Activated T-cell treated with anti-CD3 and anti-CD28 coated beads, Interleukin-2, amount 50 U/mL, for 4 hours (primary cell): ENCODE measurements around the gene PPP2R5E. TPM values are rescaled to one million over a fixed set of nuclear protein-coding genes. Genes with fewer than 3 reads are reported as not detected.
"Not testable (repeated sequence)": the region's sequence is repeated elsewhere in the genome, so short reads cannot be mapped to it uniquely, and the experiment has no call there.

Source experiments
- ATAC-seq, 2 donors: fragments of 200-7000 bp; cut with Tn5 transposase; one replicate each; pipeline ENCODE4 v1.10.0; 2021
- DNase-seq: peaks from one replicate; pipeline ENCODE4 v3.0.0-alpha.2; 2020
- H3K27me3 Mint-ChIP-seq: one replicate; pipeline ENCODE4 v1.8.0; 2021; ENCODE audit warnings: low read depth, mixed read lengths
- H3K36me3 Mint-ChIP-seq: one replicate; pipeline ENCODE4 v1.8.0; 2022; ENCODE audit warnings: mixed read lengths; ENCODE audit not compliant: insufficient read depth
- H3K4me1 Mint-ChIP-seq: one replicate; pipeline ENCODE4 v1.8.0; 2021; ENCODE audit warnings: low read depth, mixed read lengths
- H3K4me3 Mint-ChIP-seq: one replicate; pipeline ENCODE4 v1.8.0; 2021; ENCODE audit warnings: mild to moderate bottlenecking, moderate library complexity, mixed read lengths
- H3K9me3 Mint-ChIP-seq: one replicate; pipeline ENCODE4 v1.8.0; 2021; ENCODE audit warnings: mixed read lengths
- total RNA-seq, 3 donors: library from RNA; stranded (reverse); gene quantifications; one replicate each; pipeline ENCODE4 v1.2.1, GENCODE V29; 2021

PPP2R5E gene
- total RNA-seq, 3 donors from 2014 or later: 49.3 to 51.1 (median 49.6) TPM

DNA sequence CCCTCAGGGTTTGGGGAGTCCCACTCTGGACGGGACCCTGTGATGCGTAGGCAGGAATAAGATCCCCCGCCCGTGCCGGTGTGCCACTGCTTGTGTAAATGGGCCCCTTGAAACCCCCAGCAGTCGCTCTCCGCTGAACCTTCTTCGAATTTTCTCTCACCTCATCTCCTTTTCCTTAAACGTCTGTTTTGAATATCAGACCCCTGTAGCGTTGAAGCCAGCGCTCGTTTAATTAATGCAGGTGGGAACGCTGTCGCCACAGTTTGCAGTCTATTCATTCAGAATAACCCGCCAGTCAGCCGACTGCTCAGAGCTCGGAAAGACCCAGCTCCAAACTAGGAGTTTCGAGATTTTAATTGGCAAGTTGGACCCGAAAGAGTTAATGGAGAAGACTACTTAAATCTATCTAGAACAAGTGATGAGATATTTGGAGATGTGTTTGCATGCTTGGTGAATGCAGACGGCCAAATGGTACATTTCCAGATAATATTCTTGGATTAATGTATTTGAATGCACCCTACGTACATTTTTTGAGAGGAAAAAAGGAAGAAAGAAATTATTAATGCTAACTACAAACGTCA lies 739 bp upstream of the PPP2R5E start:
- Mint-ChIP-seq H3K4me3 (peak overlapping the region; percentile 97), H3K27me3 (no peaks in the 10 kb centered on the region), H3K36me3 (peaks cover 10% of the 10 kb centered on the region), H3K9me3 (no peaks in the 10 kb centered on the region), H3K4me1 (peaks cover 28% of the 10 kb centered on the region)
- no peak for ATAC-seq
- no peak for DNase-seq

DNA sequence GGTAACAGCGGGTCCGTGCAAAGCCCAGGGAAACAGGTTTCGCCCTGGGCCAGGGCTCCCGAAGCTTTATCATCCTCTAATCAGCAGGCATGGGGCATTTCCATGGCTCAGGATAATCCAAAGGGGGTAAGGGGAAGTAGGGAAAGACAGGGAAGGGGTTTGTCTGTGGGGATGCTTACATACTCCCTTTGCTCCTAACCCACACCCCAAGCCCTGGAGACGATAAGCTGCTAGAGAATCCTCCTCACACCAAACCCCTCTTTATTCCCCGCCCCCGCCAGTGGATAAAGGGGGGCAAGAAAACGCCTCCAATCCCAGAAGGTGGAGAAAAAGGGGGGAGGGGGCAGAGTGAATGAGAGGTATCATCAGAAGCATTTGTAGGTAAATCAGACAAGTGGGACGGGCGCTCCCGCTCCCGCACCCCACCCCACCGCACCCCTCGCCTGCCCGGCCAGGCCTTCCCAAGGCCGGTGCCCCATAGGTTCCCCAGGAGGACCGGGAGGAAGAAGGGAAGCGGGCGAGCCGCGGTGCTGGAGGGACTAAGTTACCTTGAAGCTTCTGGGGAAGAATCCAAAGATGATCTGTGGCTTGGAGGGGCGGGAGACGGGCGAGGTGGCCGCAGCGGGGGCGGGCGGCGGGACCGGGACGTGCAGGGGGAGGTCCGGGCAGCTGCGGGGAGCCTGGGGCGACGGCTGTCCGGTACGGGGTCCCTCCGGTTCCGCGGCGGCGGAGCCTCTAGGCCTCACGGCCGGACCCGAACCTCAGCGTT lies 762 bp downstream of the PPP2R5E start:
- peaks cover 31% of the 10 kb centered on the region for H3K4me1 Mint-ChIP-seq
- H3K9me3 Mint-ChIP-seq: no peaks in the 10 kb centered on the region
- ATAC-seq (peak; percentile 0 to 2), DNase-seq (peak; percentile 4)
- H3K4me3 Mint-ChIP-seq: peak overlapping the region; percentile 97
- peaks cover 14% of the 10 kb centered on the region for H3K36me3 Mint-ChIP-seq
- H3K27me3 Mint-ChIP-seq: no peaks in the 10 kb centered on the region

DNA sequence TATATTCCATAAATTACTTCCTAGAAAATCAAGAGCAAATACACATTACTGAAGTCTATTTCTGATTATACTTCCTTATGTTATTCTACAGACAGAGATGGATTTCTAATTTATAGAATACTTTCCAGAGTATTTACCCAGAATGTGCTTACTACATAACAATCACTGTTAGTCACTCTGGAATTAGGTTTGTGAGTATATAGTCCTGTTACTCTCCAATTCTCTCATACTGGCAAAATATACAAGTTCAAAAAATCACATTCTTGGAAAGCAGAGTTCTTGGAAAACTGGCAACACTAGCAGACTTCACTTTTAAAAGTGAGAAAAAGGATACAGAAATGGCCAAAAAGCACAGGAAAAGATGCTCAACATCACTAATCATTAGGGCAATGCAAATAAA lies 7.3 kb downstream of the PPP2R5E start:
- Mint-ChIP-seq H3K36me3 (peaks cover 25% of the 10 kb centered on the region), H3K4me1 (peaks cover 27% of the 10 kb centered on the region)

DNA sequence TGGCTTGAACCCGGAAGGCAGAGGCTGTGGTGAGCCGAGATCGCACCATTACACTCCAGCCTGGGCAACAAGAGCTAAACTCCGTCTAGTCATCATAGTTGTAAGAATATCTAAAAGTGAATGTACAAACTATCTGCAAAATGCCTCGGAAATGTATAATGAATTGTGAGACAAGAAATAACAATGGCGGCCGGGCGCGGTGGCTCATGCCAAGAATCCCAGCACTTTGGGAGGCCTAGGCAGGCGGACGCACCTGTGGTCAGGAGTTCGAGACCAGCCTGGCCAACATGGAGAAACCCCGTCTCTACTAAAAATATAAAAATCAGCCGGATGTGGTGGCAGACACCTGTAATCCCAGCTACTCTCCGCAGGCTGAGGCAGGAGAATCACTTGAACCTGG lies 9.7 kb downstream of the PPP2R5E start:
- no peaks in the 10 kb centered on the region for H3K27me3 Mint-ChIP-seq
- peaks cover 22% of the 10 kb centered on the region for H3K4me1 Mint-ChIP-seq
- ATAC-seq: no peak
- no peak for DNase-seq
- no peaks in the 10 kb centered on the region for H3K9me3 Mint-ChIP-seq
- no peak overlapping the region for H3K4me3 Mint-ChIP-seq
- peaks cover 17% of the 10 kb centered on the region for H3K36me3 Mint-ChIP-seq

More for the DNA sequence above, 7.3 kb downstream of the PPP2R5E start:
- ATAC-seq: no peak
- H3K9me3 Mint-ChIP-seq: no peaks in the 10 kb centered on the region
- H3K4me3 Mint-ChIP-seq: no peak overlapping the region
- H3K27me3 Mint-ChIP-seq: no peaks in the 10 kb centered on the region
- no peak for DNase-seq

DNA sequence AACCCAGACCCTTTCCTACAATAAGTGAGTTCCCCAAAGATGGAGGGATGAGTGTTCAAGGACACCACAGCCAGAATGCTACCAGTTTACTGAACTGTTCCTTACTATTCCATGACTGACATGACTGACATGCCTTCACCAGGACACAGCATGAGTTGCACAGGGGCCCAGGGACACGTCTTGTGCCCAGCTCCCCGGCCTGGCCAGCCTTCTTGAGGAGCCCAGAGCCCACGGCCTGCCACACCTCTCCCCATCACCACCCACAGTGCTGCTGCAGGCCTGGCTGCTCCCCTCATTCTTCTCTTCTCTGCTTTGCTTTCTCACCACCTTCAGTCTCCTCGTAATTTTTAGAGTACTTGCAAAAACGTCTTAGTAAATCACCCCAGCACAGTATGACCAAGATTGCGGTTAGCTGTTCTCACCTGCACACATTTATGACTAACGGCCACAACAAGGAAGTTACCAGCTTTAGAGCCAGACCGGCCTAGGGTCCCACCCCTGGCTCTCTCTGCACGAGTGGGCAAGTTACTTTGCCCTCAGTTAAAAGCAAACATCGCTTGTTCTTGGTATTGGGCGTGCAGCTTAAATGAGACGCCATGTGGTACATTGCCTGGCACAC lies 18.5 kb downstream of the PPP2R5E start:
- Mint-ChIP-seq H3K4me3 (no peak overlapping the region), H3K36me3 (peaks cover 26% of the 10 kb centered on the region)

DNA sequence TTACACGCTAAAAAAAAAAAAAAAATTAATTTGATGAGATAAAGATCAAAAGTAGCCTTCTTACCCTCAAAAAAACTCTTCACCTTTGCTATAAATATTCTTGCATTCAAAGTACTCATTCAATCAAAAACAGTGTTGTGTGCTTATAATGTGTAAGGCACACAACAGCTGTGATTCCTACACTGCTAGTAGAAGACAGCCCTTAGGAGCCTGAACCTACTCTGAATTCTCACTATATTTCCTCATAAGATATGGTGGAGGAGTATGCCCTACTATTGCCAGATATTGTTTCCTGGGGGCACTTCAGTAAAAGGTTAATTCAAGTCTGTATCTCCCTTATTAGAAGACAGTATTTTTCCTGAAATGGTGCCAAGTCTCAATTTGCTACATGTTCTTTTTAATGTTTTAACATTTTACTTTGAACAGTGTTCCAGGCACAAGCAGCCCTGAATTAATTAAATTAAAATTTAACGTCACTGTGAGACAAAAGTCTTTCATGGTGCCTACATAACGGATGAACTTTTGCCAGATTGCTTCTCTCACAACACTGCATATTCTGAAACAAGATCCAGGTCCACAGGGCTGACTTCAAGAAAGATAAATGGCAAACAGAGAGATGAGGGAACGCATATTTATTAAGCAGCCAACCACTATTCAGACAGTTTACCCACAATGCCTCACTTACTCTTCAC lies 19.3 kb downstream of the PPP2R5E start:
- Mint-ChIP-seq H3K36me3 (peaks cover 26% of the 10 kb centered on the region), H3K4me3 (no peak overlapping the region)
- no peak for ATAC-seq

More for the DNA sequence above, 18.5 kb downstream of the PPP2R5E start:
- no peaks in the 10 kb centered on the region for H3K9me3 Mint-ChIP-seq
- no peak for DNase-seq
- no peaks in the 10 kb centered on the region for H3K27me3 Mint-ChIP-seq
- peak in 1 of 2 donors; percentile 86 for ATAC-seq
- peaks cover 22% of the 10 kb centered on the region for H3K4me1 Mint-ChIP-seq

DNA sequence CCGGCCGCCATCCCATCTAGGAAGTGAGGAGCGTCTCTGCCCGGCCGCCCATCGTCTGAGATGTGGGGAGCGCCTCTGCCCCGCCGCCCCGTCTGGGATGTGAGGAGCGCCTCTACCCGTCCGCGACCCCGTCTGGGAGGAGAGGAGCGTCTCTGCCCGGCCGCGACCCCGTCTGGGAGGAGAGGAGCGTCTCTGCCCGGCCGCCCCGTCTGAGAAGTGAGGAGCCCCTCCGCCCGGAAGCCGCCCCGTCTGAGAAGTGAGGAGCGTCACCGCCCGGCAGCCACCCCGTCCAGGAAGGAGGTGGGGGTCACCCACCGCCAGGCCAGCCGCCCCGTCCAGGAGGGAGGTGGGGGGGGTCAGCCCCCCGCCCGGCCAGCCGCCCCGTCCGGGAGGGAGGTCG lies 20.7 kb downstream of the PPP2R5E start:
- H3K9me3 Mint-ChIP-seq, H3K27me3 Mint-ChIP-seq, H3K4me3 Mint-ChIP-seq, ATAC-seq, DNase-seq: not testable (repeated sequence)
- peaks cover 20% of the 10 kb centered on the region for H3K4me1 Mint-ChIP-seq
- peaks cover 25% of the 10 kb centered on the region for H3K36me3 Mint-ChIP-seq

More for the DNA sequence above, 19.3 kb downstream of the PPP2R5E start:
- no peaks in the 10 kb centered on the region for H3K9me3 Mint-ChIP-seq
- peaks cover 20% of the 10 kb centered on the region for H3K4me1 Mint-ChIP-seq
- no peak for DNase-seq
- H3K27me3 Mint-ChIP-seq: no peaks in the 10 kb centered on the region

DNA sequence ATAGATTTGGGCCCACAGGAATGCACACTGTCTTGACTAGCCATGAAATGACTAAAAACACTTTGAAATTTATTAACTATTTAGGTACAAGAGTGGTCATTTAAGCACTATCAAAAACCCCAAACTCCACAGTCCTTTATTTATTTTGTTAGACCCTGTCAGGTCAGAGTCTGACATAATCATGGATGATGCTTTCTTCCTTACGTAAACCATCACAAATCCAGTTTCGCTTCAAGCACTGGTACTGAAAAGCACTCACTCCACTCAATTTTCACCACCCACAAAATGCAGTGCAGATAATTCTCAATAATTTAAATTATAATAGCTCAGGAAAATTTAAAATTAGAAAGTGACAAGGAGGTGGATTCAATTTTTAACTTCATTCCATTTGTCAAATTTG lies 25.8 kb downstream of the PPP2R5E start:
- no peak for DNase-seq
- H3K36me3 Mint-ChIP-seq: peaks cover 6% of the 10 kb centered on the region
- H3K4me3 Mint-ChIP-seq: no peak overlapping the region
- H3K9me3 Mint-ChIP-seq: no peaks in the 10 kb centered on the region
- H3K27me3 Mint-ChIP-seq: no peaks in the 10 kb centered on the region
- ATAC-seq: no peak
- peaks cover 32% of the 10 kb centered on the region for H3K4me1 Mint-ChIP-seq

DNA sequence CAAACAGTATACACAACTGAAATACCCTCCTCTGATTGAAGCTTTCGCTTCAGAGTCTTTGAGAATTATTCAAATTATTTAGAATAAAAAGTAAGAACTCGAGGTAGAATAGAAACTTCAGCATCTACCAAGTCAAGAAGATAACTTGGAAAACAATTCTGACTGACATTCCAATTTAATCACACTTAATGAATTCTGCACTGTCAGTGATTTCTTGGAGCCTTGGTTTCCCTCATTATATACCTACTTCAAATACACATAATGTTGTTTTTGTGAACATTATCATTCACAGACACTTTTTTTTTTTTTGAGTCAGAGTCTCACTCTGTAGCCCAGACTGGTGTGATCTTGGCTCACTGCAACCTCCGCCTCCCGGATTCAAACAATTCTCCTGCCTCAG lies 27.9 kb downstream of the PPP2R5E start:
- Mint-ChIP-seq H3K4me1 (peaks cover 48% of the 10 kb centered on the region), H3K4me3 (no peak overlapping the region), H3K9me3 (no peaks in the 10 kb centered on the region), H3K36me3 (peaks cover 6% of the 10 kb centered on the region), H3K27me3 (no peaks in the 10 kb centered on the region)
- no peak for DNase-seq
- no peak for ATAC-seq

DNA sequence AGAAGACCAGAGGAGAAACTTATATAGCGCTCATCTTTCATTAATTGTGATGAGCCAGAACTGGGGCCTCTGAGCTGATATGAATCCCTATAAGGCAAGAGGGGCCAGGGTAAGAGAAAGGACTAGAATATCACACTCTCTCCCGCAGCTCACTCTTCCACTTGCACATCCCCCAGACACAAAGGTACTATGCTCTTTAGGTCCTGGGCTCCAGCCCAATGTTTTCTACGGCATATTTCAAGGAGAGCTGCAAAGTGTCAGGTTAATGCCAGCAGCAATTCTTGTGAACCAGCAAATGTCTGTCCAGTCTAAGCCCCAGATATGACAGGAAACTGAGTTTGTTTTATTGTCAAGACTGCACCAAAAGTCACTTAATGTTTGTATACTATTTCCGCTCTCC lies 29.4 kb downstream of the PPP2R5E start:
- Mint-ChIP-seq H3K4me1 (peaks cover 54% of the 10 kb centered on the region), H3K4me3 (no peak overlapping the region), H3K36me3 (peaks cover 4% of the 10 kb centered on the region), H3K27me3 (no peaks in the 10 kb centered on the region), H3K9me3 (no peaks in the 10 kb centered on the region)
- ATAC-seq (no peak), DNase-seq (no peak)

DNA sequence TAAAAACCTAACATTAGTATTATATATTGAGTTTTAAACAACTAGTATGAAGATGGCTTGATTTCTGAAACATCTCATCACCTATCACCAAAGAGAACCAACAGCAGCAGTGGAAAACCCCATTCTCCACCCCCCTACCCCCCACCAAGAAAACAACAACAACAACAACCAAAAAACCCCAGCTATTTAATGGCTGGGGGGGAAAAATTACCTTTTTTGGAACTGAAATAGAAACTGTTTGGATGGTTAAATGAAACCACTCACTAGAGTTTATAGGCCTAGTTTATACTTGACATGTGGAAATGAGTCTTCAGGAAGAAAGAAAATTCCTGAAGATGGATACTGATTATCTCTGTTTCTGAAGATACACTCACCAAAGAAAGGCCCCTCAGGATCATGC lies 30.3 kb downstream of the PPP2R5E start:
- Mint-ChIP-seq H3K36me3 (peaks cover 8% of the 10 kb centered on the region), H3K9me3 (no peaks in the 10 kb centered on the region), H3K4me3 (no peak overlapping the region), H3K27me3 (no peaks in the 10 kb centered on the region), H3K4me1 (peaks cover 62% of the 10 kb centered on the region)
- peak in 1 of 2 donors; percentile 15 for ATAC-seq
- DNase-seq: no peak

DNA sequence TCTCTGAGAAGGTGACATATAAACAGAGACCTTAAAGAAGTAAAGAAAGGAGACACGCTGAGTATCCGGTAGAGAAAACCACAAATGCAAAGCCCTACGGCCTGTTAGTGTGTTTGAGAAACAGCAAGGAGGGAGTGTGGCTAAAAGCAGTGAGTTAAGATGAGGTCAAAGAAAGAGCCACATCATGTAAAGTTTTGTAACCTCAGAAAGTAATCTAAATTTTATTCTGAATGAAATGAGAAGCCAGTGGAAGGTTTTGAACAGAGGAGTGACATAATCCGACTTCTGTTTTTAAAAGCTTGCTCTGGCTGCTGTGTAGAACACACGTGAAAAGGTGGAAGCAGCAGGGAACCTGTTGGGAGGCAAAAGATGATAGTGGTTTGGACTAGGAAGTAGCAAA lies 32.6 kb downstream of the PPP2R5E start:
- Mint-ChIP-seq H3K36me3 (peaks cover 9% of the 10 kb centered on the region), H3K9me3 (no peaks in the 10 kb centered on the region), H3K4me3 (peak overlapping the region; percentile 21), H3K4me1 (peaks cover 59% of the 10 kb centered on the region), H3K27me3 (no peaks in the 10 kb centered on the region)
- no peak for DNase-seq
- ATAC-seq: peak; percentile 53 to 83

DNA sequence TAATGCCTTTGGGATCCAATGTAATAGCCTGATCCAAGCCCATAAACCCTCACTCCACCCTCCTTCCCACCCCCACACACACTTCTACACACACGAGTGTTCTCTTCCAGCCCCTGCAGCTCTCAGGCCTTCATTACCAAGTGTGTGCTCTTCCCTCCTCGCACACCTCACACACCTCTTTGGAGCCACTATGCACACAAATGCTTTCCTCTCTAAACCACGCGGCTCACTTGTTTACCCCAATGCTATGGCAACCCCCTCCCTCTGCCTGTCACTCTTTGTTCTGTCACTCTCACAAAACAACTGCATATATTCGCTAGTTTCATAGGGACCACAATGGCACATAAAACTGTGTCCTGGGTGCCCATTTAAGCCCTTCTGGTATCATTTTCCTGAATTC lies 35.1 kb downstream of the PPP2R5E start:
- no peaks in the 10 kb centered on the region for H3K27me3 Mint-ChIP-seq

DNA sequence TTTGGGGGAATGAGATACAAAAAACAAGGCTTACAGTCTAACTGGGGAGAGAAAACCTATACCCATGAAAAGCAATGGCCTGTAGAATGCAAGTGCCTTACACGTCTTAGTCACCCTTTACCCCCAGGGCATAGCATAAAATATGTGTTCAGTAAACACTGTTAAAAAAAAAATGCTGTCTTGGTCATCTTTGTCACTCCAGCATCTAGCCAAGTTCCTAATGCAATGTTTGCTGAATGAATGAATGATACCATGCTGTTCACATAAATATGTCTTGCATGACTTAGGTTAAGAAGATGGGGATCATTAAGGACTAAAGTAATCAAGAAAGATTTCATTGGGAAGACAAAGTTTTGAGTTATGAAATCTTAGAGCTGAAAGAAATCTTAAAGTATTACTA lies 38.5 kb downstream of the PPP2R5E start:
- H3K27me3 Mint-ChIP-seq: no peaks in the 10 kb centered on the region
- DNase-seq: no peak
- peaks cover 11% of the 10 kb centered on the region for H3K36me3 Mint-ChIP-seq
- ATAC-seq: no peak
- no peak overlapping the region for H3K4me3 Mint-ChIP-seq
- peaks cover 28% of the 10 kb centered on the region for H3K4me1 Mint-ChIP-seq
- H3K9me3 Mint-ChIP-seq: no peaks in the 10 kb centered on the region

More for the DNA sequence above, 35.1 kb downstream of the PPP2R5E start:
- peaks cover 13% of the 10 kb centered on the region for H3K36me3 Mint-ChIP-seq
- H3K4me3 Mint-ChIP-seq: no peak overlapping the region
- peaks cover 46% of the 10 kb centered on the region for H3K4me1 Mint-ChIP-seq
- H3K9me3 Mint-ChIP-seq: no peaks in the 10 kb centered on the region
- DNase-seq (no peak), ATAC-seq (peak in 1 of 2 donors; percentile 57)
